ENCODE data around the gene DENND1A. TPM values are rescaled to one million over a fixed set of nuclear protein-coding genes. Genes with fewer than 3 reads are reported as not detected.

The DENND1A gene
- total and polyA plus RNA-seq, 11 donors = 9.8 to 24.0 (median 14.7) TPM

- DNase-seq = peak in 1 of 5 donors; percentile 4
- Histone ChIP-seq H3K4me3 (no peak overlapping the region), H3K36me3 (peaks cover 0 to 6% (median 0%) of the 10 kb centered on the region in 9 donors), H3K27ac (no peak overlapping the region), H3K4me1 (no peaks in the 10 kb centered on the region), H3K27me3 (no peaks in the 10 kb centered on the region), H3K9me3 (no peaks in the 10 kb centered on the region)
- WGBS, 4 donors = 89 to 97% (median 93%) methylated on average over 12 of the region's 12 CpGs
- no peak for ATAC-seq
- no peak for TF ChIP-seq CTCF (IDR thresholded peaks at IDR 0.05)
- TF ChIP-seq POLR2A (IDR thresholded peaks at IDR 0.05) = no peak
- intact Hi-C loops (cut with DNase I) = no loop called here
Observed at GRCh38 chr9:123410281-123410910, 519.5 kb downstream of the DENND1A start.

- Histone ChIP-seq H3K27me3 (no peaks in the 10 kb centered on the region), H3K4me3 (no peak overlapping the region), H3K4me1 (no peaks in the 10 kb centered on the region), H3K36me3 (peaks cover 0 to 6% (median 0%) of the 10 kb centered on the region in 9 donors), H3K9me3 (no peaks in the 10 kb centered on the region), H3K27ac (no peak overlapping the region)
- WGBS, 4 donors = 79 to 87% (median 81%) methylated on average over 9 to 10 of the region's 10 CpGs
- TF ChIP-seq POLR2A (IDR thresholded peaks at IDR 0.05) (no peak), CTCF (IDR thresholded peaks at IDR 0.05) (no peak)
- DNase-seq = no peak
- intact Hi-C loops (cut with DNase I) = loop anchor here in 2 of 10 donors (10.0 kb wide), 2 partner anchors 136 to 916 kb away; no protein-coding TSS in a partner anchor
- ATAC-seq = peak in 3 of 4 donors; percentile 35 to 68 (median 59)
Observed at GRCh38 chr9:123408313-123409262, 521.3 kb downstream of the DENND1A start.

- WGBS, 4 donors = 82 to 90% (median 87%) methylated on average over 16 to 20 of the region's 20 CpGs
Observed at GRCh38 chr9:123407217-123407851, 522.6 kb downstream of the DENND1A start.

More at GRCh38 chr9:123407217-123407851, 522.6 kb downstream of the DENND1A start:
- Histone ChIP-seq H3K27ac (no peak overlapping the region), H3K27me3 (no peaks in the 10 kb centered on the region), H3K9me3 (no peaks in the 10 kb centered on the region), H3K4me1 (peaks cover 0 to 1% (median 0%) of the 10 kb centered on the region in 12 donors), H3K36me3 (peaks cover 0 to 6% (median 0%) of the 10 kb centered on the region in 9 donors), H3K4me3 (no peak overlapping the region)
- TF ChIP-seq CTCF (IDR thresholded peaks at IDR 0.05) (no peak), POLR2A (IDR thresholded peaks at IDR 0.05) (no peak)
- intact Hi-C loops (cut with DNase I) = loop anchor here in 2 of 10 donors (10.0 kb wide), 2 partner anchors 137 to 917 kb away; no protein-coding TSS in a partner anchor
- ATAC-seq (no peak), DNase-seq (no peak)

Data from heart left ventricle (tissue), 16 donors.